HEK293 (cell line): ENCODE measurements around the gene CHSY1.

Source experiments
- CTCF ChIA-PET: fragments of 350-600 bp; formaldehyde crosslinking; extraction: SDS; loops from one replicate; lab custom pipeline; 2021; ENCODE audit warnings: antibody characterized with exemption; lab: Yijun Ruan, JAX
- POLR2A ChIA-PET: fragments of 300-600 bp; formaldehyde crosslinking; extraction: SDS; loops from one replicate; lab custom pipeline; 2020; ENCODE audit warnings: antibody characterized with exemption, inconsistent platforms; lab: Yijun Ruan, JAX
- H3K27ac ChIP-seq: fragments of 200-500 bp; sonication (Bioruptor generic); 2 replicates; pipeline ENCODE4 v1.5.1; 2014; ENCODE audit warnings: low read depth, low read length, control low read depth, inconsistent platforms; ENCODE audit errors: extremely low read depth
- H3K36me3 ChIP-seq, 2 experiments: fragments of 200-500 bp in 1 of 2; sonication (Bioruptor generic) in 1 of 2; 1 replicate in 1 of 2; 2 replicates in 1 of 2; pipeline ENCODE4 v1.5.1; 2014 to 2017; ENCODE audit warnings: inconsistent platforms in 2 of 2, low read length in 2 of 2; ENCODE audit not compliant: control insufficient read depth in 2 of 2, insufficient read depth in 1 of 2
- H3K4me1 ChIP-seq: fragments of 200-500 bp; sonication (Bioruptor generic); 2 replicates; pipeline ENCODE4 v1.5.1; 2014; ENCODE audit warnings: mild to moderate bottlenecking, low read length, inconsistent platforms; ENCODE audit not compliant: control insufficient read depth, insufficient read depth
- H3K4me3 ChIP-seq: 2 replicates; pipeline ENCODE4 v1.5.1; 2011; ENCODE audit warnings: low read depth, mild to moderate bottlenecking, control low read depth, low read length, moderate library complexity
- H3K9me3 ChIP-seq: fragments of 200-500 bp; sonication (Bioruptor generic); 2 replicates; pipeline ENCODE4 v1.5.1; 2014; ENCODE audit warnings: low read depth, low read length, inconsistent platforms; ENCODE audit not compliant: control insufficient read depth, insufficient read depth
- GLI4 ChIP-seq: fragments of 450-650 bp; formaldehyde crosslinking; IDR thresholded peaks from 2 replicates; pipeline ENCODE4 v1.5.1; 2016; ENCODE audit warnings: missing biosample characterization, missing genetic modification characterization
- INSM2 ChIP-seq: fragments of 450-650 bp; formaldehyde crosslinking; IDR thresholded peaks from 2 replicates; pipeline ENCODE4 v1.5.1; 2016; ENCODE audit warnings: missing biosample characterization, missing genetic modification characterization
- KLF16 ChIP-seq: fragments of 450-650 bp; formaldehyde crosslinking; IDR thresholded peaks from 2 replicates; pipeline ENCODE4 v1.5.1; 2017; ENCODE audit warnings: missing biosample characterization, missing genetic modification characterization
- PRDM4 ChIP-seq: fragments of 450-650 bp; formaldehyde crosslinking; IDR thresholded peaks from 2 replicates; pipeline ENCODE4 v1.5.1; 2017; ENCODE audit warnings: missing biosample characterization, missing genetic modification characterization
- TRIM28 ChIP-seq: IDR thresholded peaks from 2 replicates; pipeline ENCODE4 v1.6.1; 2011; ENCODE audit warnings: low read length, control low read depth, borderline replicate concordance
- TSHZ1 ChIP-seq: fragments of 450-650 bp; formaldehyde crosslinking; IDR thresholded peaks from 2 replicates; pipeline ENCODE4 v1.5.1; 2016; ENCODE audit warnings: missing biosample characterization, missing genetic modification characterization, borderline replicate concordance
- ZBTB44 ChIP-seq: fragments of 450-650 bp; IDR thresholded peaks from 2 replicates; pipeline ENCODE4 v1.5.1; 2018; ENCODE audit warnings: missing biosample characterization, mild to moderate bottlenecking, missing genetic modification characterization
- ZBTB8A ChIP-seq: fragments of 450-650 bp; formaldehyde crosslinking; IDR thresholded peaks from 2 replicates; pipeline ENCODE4 v1.5.1; 2016; ENCODE audit warnings: missing biosample characterization, missing genetic modification characterization
- ZFHX2 ChIP-seq: fragments of 450-650 bp; formaldehyde crosslinking; conservative IDR thresholded peaks from 2 replicates; pipeline ENCODE4 v1.5.1; 2016; ENCODE audit warnings: missing biosample characterization, missing genetic modification characterization
- ZNF148 ChIP-seq: fragments of 450-650 bp; formaldehyde crosslinking; IDR thresholded peaks from 2 replicates; pipeline ENCODE4 v1.5.0; 2017; ENCODE audit warnings: missing biosample characterization, missing genetic modification characterization, borderline replicate concordance
- ZNF239 ChIP-seq: fragments of 450-650 bp; formaldehyde crosslinking; IDR thresholded peaks from 2 replicates; pipeline ENCODE4 v1.5.1; 2016; ENCODE audit warnings: missing biosample characterization, missing genetic modification characterization
- ZNF266 ChIP-seq: fragments of 450-650 bp; formaldehyde crosslinking; IDR thresholded peaks from 2 replicates; pipeline ENCODE4 v1.5.1; 2016; ENCODE audit warnings: missing biosample characterization, missing genetic modification characterization, low read depth
- ZNF394 ChIP-seq: fragments of 450-650 bp; formaldehyde crosslinking; IDR thresholded peaks from 2 replicates; pipeline ENCODE4 v1.5.1; 2016; ENCODE audit warnings: missing biosample characterization, missing genetic modification characterization, mild to moderate bottlenecking, moderate library complexity, borderline replicate concordance
- ZNF488 ChIP-seq: fragments of 450-650 bp; formaldehyde crosslinking; IDR thresholded peaks from 2 replicates; pipeline ENCODE4 v1.5.1; 2016; ENCODE audit warnings: missing biosample characterization, missing genetic modification characterization
- ZNF530 ChIP-seq: fragments of 450-650 bp; formaldehyde crosslinking; IDR thresholded peaks from 2 replicates; pipeline ENCODE4 v1.5.1; 2016; ENCODE audit warnings: low read depth, missing biosample characterization, missing genetic modification characterization
- ZNF544 ChIP-seq: fragments of 450-650 bp; formaldehyde crosslinking; IDR thresholded peaks from 2 replicates; pipeline ENCODE4 v1.5.0; 2017; ENCODE audit warnings: missing biosample characterization, missing genetic modification characterization
- ZNF560 ChIP-seq: fragments of 450-650 bp; formaldehyde crosslinking; IDR thresholded peaks from 2 replicates; pipeline ENCODE4 v1.5.1; 2017; ENCODE audit warnings: missing biosample characterization, missing genetic modification characterization, borderline replicate concordance
- ZNF776 ChIP-seq: fragments of 450-650 bp; formaldehyde crosslinking; IDR thresholded peaks from 2 replicates; pipeline ENCODE4 v1.5.0; 2017; ENCODE audit warnings: missing biosample characterization, missing genetic modification characterization, borderline replicate concordance
- ZNF830 ChIP-seq: fragments of 450-650 bp; IDR thresholded peaks from 2 replicates; pipeline ENCODE4 v1.5.0; 2018; ENCODE audit warnings: missing biosample characterization, missing genetic modification characterization, low read depth, mild to moderate bottlenecking, moderate library complexity

Gene CHSY1

GRCh38 chr15:101264911-101265641 lies 13.2 kb upstream of the CHSY1 start:
- no peak for TF ChIP-seq ZNF266 (tag by site-specific recombination)
- no peak for TF ChIP-seq ZNF776 (tag by site-specific recombination)
- TF ChIP-seq ZNF560 (tag by site-specific recombination) = no peak
- TF ChIP-seq ZNF488 = no peak
- no peak for TF ChIP-seq ZNF544 (tag by site-specific recombination)
- no peak for TF ChIP-seq ZBTB8A (tag by site-specific recombination)
- TF ChIP-seq TSHZ1 (tag by site-specific recombination) = no peak
- TF ChIP-seq ZBTB44 (tag by site-specific recombination) = no peak
- no peak for TF ChIP-seq ZFHX2
- TF ChIP-seq ZNF530 (tag by site-specific recombination) = no peak
- TF ChIP-seq TRIM28 = no peak
- no peak for TF ChIP-seq ZNF830
- TF ChIP-seq ZNF394 (tag by site-specific recombination) = no peak
- TF ChIP-seq ZNF148 (tag by site-specific recombination) = no peak
- no peak for TF ChIP-seq GLI4 (tag by site-specific recombination)
- no peak for TF ChIP-seq INSM2 (tag by site-specific recombination)
- TF ChIP-seq PRDM4 (tag by site-specific recombination) = no peak
- no peak for TF ChIP-seq KLF16 (tag by site-specific recombination)
- TF ChIP-seq ZNF239 = no peak
- H3K36me3 ChIP-seq = peaks cover 0 to 16% of the 10 kb centered on the region in 2 experiments; a peak in 2 of 3 replicates
- H3K4me1 ChIP-seq = no peaks in the 10 kb centered on the region
- H3K27ac ChIP-seq = no peak overlapping the region
- ChIA-PET POLR2A (no interaction called here), CTCF (no interaction called here)
- no peaks in the 10 kb centered on the region for H3K9me3 ChIP-seq
- no peak overlapping the region for H3K4me3 ChIP-seq
